SU-DHL-6 (cell line): ENCODE results near the gene FBN2.

Experiments used
- CTCF ChIP-seq: fragments of 200-600 bp; sonication (generic); IDR thresholded peaks from one replicate; pipeline ENCODE4 v1.5.1; 2017; ENCODE audit warnings: antibody characterized with exemption, mild to moderate bottlenecking, low read length, moderate library complexity; ENCODE audit not compliant: insufficient read depth, poor library complexity, severe bottlenecking
- EZH2phosphoT487 ChIP-seq: fragments of 200-600 bp; sonication (generic), shearing (Covaris generic); conservative IDR thresholded peaks from 2 replicates; pipeline ENCODE4 v1.6.1; 2018; ENCODE audit warnings: mild to moderate bottlenecking, antibody characterized with exemption, low read length, moderate library complexity, mixed read lengths

GRCh38 chr5:128427921-128428320, 110.1 kb downstream of the FBN2 start:
- TF ChIP-seq CTCF (no peak), EZH2phosphoT487 (no peak)
